HEK293 (cell line): ENCODE results near the gene CACNA2D1.

ENCODE experiments used
- BCL11A ChIP-seq: fragments of 450-650 bp; formaldehyde crosslinking; IDR thresholded peaks from 2 replicates; pipeline ENCODE4 v1.5.1; 2016; ENCODE audit warnings: low read depth, missing biosample characterization, missing genetic modification characterization
- GLI2 ChIP-seq: fragments of 450-650 bp; formaldehyde crosslinking; IDR thresholded peaks from 2 replicates; pipeline ENCODE4; 2017; ENCODE audit warnings: missing biosample characterization, missing genetic modification characterization, low read depth, borderline replicate concordance
- TF ChIP-seq, protein P1 (sequence below): fragments of 450-650 bp; formaldehyde crosslinking; conservative IDR thresholded peaks from 2 replicates; pipeline ENCODE4 v1.5.1; 2016; ENCODE audit warnings: low read depth, missing biosample characterization, missing genetic modification characterization
- TF ChIP-seq, protein P2 (sequence below): fragments of 450-650 bp; formaldehyde crosslinking; IDR thresholded peaks from 2 replicates; pipeline ENCODE4 v1.5.1; 2016; ENCODE audit warnings: missing biosample characterization, missing genetic modification characterization

DNA sequence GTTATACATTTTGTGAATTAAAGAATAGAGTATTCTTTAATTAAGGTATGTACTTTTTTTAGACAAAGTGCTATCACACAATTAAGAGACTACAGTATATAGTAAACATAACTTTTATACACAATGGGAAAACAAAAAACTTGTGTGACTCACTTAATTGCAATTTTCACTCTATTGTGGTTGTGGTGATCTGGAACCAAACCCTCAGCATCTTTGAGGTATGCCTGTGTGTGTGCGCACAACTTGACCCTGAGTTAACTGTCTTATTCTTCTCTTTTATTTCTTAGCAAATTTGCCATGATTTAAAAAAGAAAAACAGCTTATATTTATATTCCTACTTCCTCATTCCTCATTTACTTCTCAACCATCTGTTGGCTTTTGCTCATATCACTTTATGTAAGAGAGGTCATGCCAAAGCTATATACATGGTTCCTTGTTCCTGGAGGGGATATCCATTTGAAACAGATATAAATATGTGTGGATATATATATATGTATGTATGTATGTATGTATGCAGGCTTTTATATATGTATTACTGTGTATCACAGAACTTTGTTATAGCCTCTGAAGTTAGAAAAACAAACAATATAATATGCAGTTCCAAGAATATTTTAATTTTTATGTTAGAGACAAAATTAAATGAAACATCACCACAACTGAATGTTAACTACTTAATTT lies 414.2 kb downstream of the CACNA2D1 start:
- TF ChIP-seq, protein P1, sequence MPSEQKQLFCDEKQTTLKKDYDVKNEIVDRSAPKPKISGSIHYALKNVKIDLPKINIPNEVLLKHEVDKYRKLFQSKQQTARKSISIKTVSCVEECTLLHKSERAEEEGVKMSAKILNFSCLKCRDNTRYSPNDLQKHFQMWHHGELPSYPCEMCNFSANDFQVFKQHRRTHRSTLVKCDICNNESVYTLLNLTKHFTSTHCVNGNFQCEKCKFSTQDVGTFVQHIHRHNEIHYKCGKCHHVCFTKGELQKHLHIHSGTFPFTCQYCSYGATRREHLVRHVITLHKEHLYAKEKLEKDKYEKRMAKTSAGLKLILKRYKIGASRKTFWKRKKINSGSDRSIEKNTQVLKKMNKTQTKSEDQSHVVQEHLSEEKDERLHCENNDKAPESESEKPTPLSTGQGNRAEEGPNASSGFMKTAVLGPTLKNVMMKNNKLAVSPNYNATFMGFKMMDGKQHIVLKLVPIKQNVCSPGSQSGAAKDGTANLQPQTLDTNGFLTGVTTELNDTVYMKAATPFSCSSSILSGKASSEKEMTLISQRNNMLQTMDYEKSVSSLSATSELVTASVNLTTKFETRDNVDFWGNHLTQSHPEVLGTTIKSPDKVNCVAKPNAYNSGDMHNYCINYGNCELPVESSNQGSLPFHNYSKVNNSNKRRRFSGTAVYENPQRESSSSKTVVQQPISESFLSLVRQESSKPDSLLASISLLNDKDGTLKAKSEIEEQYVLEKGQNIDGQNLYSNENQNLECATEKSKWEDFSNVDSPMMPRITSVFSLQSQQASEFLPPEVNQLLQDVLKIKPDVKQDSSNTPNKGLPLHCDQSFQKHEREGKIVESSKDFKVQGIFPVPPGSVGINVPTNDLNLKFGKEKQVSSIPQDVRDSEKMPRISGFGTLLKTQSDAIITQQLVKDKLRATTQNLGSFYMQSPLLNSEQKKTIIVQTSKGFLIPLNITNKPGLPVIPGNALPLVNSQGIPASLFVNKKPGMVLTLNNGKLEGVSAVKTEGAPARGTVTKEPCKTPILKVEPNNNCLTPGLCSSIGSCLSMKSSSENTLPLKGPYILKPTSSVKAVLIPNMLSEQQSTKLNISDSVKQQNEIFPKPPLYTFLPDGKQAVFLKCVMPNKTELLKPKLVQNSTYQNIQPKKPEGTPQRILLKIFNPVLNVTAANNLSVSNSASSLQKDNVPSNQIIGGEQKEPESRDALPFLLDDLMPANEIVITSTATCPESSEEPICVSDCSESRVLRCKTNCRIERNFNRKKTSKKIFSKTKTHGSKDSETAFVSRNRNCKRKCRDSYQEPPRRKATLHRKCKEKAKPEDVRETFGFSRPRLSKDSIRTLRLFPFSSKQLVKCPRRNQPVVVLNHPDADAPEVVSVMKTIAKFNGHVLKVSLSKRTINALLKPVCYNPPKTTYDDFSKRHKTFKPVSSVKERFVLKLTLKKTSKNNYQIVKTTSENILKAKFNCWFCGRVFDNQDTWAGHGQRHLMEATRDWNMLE (tag by site-specific recombination), result no peak
- no peak for TF ChIP-seq BCL11A
- TF ChIP-seq, protein P2, sequence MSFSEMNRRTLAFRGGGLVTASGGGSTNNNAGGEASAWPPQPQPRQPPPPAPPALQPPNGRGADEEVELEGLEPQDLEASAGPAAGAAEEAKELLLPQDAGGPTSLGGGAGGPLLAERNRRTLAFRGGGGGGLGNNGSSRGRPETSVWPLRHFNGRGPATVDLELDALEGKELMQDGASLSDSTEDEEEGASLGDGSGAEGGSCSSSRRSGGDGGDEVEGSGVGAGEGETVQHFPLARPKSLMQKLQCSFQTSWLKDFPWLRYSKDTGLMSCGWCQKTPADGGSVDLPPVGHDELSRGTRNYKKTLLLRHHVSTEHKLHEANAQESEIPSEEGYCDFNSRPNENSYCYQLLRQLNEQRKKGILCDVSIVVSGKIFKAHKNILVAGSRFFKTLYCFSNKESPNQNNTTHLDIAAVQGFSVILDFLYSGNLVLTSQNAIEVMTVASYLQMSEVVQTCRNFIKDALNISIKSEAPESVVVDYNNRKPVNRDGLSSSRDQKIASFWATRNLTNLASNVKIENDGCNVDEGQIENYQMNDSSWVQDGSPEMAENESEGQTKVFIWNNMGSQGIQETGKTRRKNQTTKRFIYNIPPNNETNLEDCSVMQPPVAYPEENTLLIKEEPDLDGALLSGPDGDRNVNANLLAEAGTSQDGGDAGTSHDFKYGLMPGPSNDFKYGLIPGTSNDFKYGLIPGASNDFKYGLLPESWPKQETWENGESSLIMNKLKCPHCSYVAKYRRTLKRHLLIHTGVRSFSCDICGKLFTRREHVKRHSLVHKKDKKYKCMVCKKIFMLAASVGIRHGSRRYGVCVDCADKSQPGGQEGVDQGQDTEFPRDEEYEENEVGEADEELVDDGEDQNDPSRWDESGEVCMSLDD, result no peak
- TF ChIP-seq GLI2 (tag by site-specific recombination), result no peak
